ENCODE results near the gene TTLL7.

- no peak for TF ChIP-seq POLR2A (IDR thresholded peaks at IDR 0.05)
- TF ChIP-seq, protein P1, sequence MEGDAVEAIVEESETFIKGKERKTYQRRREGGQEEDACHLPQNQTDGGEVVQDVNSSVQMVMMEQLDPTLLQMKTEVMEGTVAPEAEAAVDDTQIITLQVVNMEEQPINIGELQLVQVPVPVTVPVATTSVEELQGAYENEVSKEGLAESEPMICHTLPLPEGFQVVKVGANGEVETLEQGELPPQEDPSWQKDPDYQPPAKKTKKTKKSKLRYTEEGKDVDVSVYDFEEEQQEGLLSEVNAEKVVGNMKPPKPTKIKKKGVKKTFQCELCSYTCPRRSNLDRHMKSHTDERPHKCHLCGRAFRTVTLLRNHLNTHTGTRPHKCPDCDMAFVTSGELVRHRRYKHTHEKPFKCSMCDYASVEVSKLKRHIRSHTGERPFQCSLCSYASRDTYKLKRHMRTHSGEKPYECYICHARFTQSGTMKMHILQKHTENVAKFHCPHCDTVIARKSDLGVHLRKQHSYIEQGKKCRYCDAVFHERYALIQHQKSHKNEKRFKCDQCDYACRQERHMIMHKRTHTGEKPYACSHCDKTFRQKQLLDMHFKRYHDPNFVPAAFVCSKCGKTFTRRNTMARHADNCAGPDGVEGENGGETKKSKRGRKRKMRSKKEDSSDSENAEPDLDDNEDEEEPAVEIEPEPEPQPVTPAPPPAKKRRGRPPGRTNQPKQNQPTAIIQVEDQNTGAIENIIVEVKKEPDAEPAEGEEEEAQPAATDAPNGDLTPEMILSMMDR (IDR thresholded peaks at IDR 0.05), result no peak
These were observed 2.7 kb downstream of the TTLL7 start for GRCh38 chr1:83996191-83996590.
